ENCODE data around the gene GAS2L2. TPM values are rescaled to one million over a fixed set of nuclear protein-coding genes. Genes with fewer than 3 reads are reported as not detected.

Gene GAS2L2
- polyA plus RNA-seq, 1 donor from 2014 or later, result 0.38 TPM

- Histone ChIP-seq H3K9me2 (ENCODE audit: insufficient read depth, low read length) (no peaks in the 10 kb centered on the region), H3K79me2 (replicated peaks; ENCODE audit: insufficient read depth, low read length) (no peaks in the 10 kb centered on the region), H2AFZ (ENCODE audit: low read depth, low read length) (no peak overlapping the region), H3F3A (ENCODE audit: insufficient read depth, low read length, poor library complexity, severe bottlenecking) (no peaks in the 10 kb centered on the region), H3K36me3 (ENCODE audit: insufficient read depth, low read length) (no peaks in the 10 kb centered on the region), H3K4me3 (ENCODE audit: low read length) (no peak overlapping the region), H3K27me3 (ENCODE audit: insufficient read depth, low read depth, low read length) (peaks cover 18% of the 10 kb centered on the region), H4K20me1 (ENCODE audit: insufficient read depth) (no peaks in the 10 kb centered on the region), H3K27ac (ENCODE audit: low read length) (no peak overlapping the region), H3K4me2 (ENCODE audit: low read length) (no peak overlapping the region), H3K9me3 (ENCODE audit: low read length) (no peaks in the 10 kb centered on the region), H3K9ac (ENCODE audit: low read length) (no peak overlapping the region)
- TF ChIP-seq TAF1 (IDR thresholded peaks at IDR 0.05; ENCODE audit: low read depth) (no peak), EZH2 (IDR thresholded peaks at IDR 0.05; ENCODE audit: borderline replicate concordance, insufficient read depth, low read length, poor library complexity, severe bottlenecking) (no peak)
Measured at GRCh38 chr17:35742896-35743477, 10.1 kb downstream of the GAS2L2 start.

GRCh38 chr17:35742496-35742895, 10.5 kb downstream of the GAS2L2 start:
- TF ChIP-seq SMC3 (conservative IDR thresholded peaks at IDR 0.05; ENCODE audit: poor library complexity) (no peak), TAF1 (IDR thresholded peaks at IDR 0.05; ENCODE audit: low read depth) (no peak), MXI1 (conservative IDR thresholded peaks at IDR 0.05; ENCODE audit: poor library complexity, severe bottlenecking) (no peak), RAD21 (conservative IDR thresholded peaks at IDR 0.05) (no peak), EZH2 (IDR thresholded peaks at IDR 0.05; ENCODE audit: borderline replicate concordance, insufficient read depth, low read length, poor library complexity, severe bottlenecking) (no peak), CTCF (IDR thresholded peaks at IDR 0.05; ENCODE audit: poor library complexity, severe bottlenecking) (no peak), REST (IDR thresholded peaks at IDR 0.05; ENCODE audit: borderline replicate concordance) (no peak), EP300 (conservative IDR thresholded peaks at IDR 0.05; ENCODE audit: poor library complexity, severe bottlenecking) (no peak), POLR2AphosphoS5 (IDR thresholded peaks at IDR 0.05) (no peak)
- H3F3A ChIP-seq (ENCODE audit: insufficient read depth, low read length, poor library complexity, severe bottlenecking), result no peaks in the 10 kb centered on the region
- H3K27me3 ChIP-seq (ENCODE audit: insufficient read depth, low read depth, low read length), result peaks cover 18% of the 10 kb centered on the region
- no peaks in the 10 kb centered on the region for H3K9me2 ChIP-seq (ENCODE audit: insufficient read depth, low read length)
- no peak overlapping the region for H3K9ac ChIP-seq (ENCODE audit: low read length)
- H4K20me1 ChIP-seq (ENCODE audit: insufficient read depth), result no peaks in the 10 kb centered on the region
- H2AFZ ChIP-seq (ENCODE audit: low read depth, low read length), result no peak overlapping the region
- H3K36me3 ChIP-seq (ENCODE audit: insufficient read depth, low read length), result no peaks in the 10 kb centered on the region
- H3K9me3 ChIP-seq (ENCODE audit: low read length), result no peaks in the 10 kb centered on the region
- no peak overlapping the region for H3K4me3 ChIP-seq (ENCODE audit: low read length)
- H3K4me2 ChIP-seq (ENCODE audit: low read length), result no peak overlapping the region
- H3K79me2 ChIP-seq (replicated peaks; ENCODE audit: insufficient read depth, low read length), result no peaks in the 10 kb centered on the region
- H3K27ac ChIP-seq (ENCODE audit: low read length), result no peak overlapping the region

Data from neural cell (in vitro differentiated cells).